Caco-2 (cell line): ENCODE measurements around the gene TRPM1. TPM values are rescaled to one million over a fixed set of nuclear protein-coding genes. Genes with fewer than 3 reads are reported as not detected.

Experiments
- BruUV-seq: library from RNA; stranded (reverse); fragments of 400-500 nt; replicated peaks from 2 replicates; lab custom pipeline; 2021; lab: Mats Ljungman, UMichigan
- CTCF ChIA-PET: fragments of 300-600 bp; sonication (Branson Sonifier 250); formaldehyde crosslinking; loops from one replicate; lab custom pipeline; 2022; ENCODE audit warnings: antibody characterized with exemption; lab: Charles Lee
- POLR2A ChIA-PET: fragments of 300-600 bp; sonication (Branson Sonifier 250); formaldehyde crosslinking; loops from one replicate; lab custom pipeline; 2022; ENCODE audit warnings: antibody characterized with exemption; lab: Charles Lee
- DNase-seq, 2 experiments: peaks; one replicate each; pipeline versions ENCODE4 v3.0.0 to v3.0.0-alpha.2; 2020 to 2022
- H3K27me3 ChIP-seq: replicated peaks from 2 replicates; pipeline ENCODE4 v1.6.0; 2011; ENCODE audit warnings: low read length; ENCODE audit not compliant: control insufficient read depth, insufficient read depth
- H3K36me3 ChIP-seq: 2 replicates; pipeline ENCODE4 v1.5.1; 2011; ENCODE audit warnings: low read length; ENCODE audit not compliant: control insufficient read depth, insufficient read depth
- H3K4me1 ChIP-seq: fragments of 250-450 bp; sonication (Bioruptor Pico); 2 replicates; pipeline ENCODE4 v1.5.1; 2020; ENCODE audit warnings: mild to moderate bottlenecking
- H3K4me3 ChIP-seq: 2 replicates; pipeline ENCODE4 v1.5.1; 2011; ENCODE audit warnings: low read depth, mild to moderate bottlenecking, control low read depth, low read length
- H3K9me3 ChIP-seq: fragments of 250-450 bp; sonication (Bioruptor Pico); 2 replicates; pipeline ENCODE4 v1.5.1; 2020; ENCODE audit warnings: mild to moderate bottlenecking, moderate library complexity
- H3K27ac Mint-ChIP-seq: one replicate; pipeline ENCODE4 v1.8.0; 2022; ENCODE audit warnings: mixed read lengths; ENCODE audit not compliant: unreplicated experiment
- H3K27me3 Mint-ChIP-seq: one replicate; pipeline ENCODE4 v1.8.0; 2022; ENCODE audit warnings: mixed read lengths; ENCODE audit not compliant: insufficient read depth, unreplicated experiment
- H3K36me3 Mint-ChIP-seq: one replicate; pipeline ENCODE4 v1.8.0; 2022; ENCODE audit warnings: mild to moderate bottlenecking, mixed read lengths; ENCODE audit not compliant: insufficient read depth, unreplicated experiment
- H3K4me1 Mint-ChIP-seq: one replicate; pipeline ENCODE4 v1.8.0; 2022; ENCODE audit warnings: low read depth, mixed read lengths; ENCODE audit not compliant: unreplicated experiment
- H3K4me3 Mint-ChIP-seq: one replicate; pipeline ENCODE4 v1.8.0; 2022; ENCODE audit warnings: mild to moderate bottlenecking, moderate library complexity, mixed read lengths; ENCODE audit not compliant: unreplicated experiment
- H3K9me3 Mint-ChIP-seq: one replicate; pipeline ENCODE4 v1.8.0; 2022; ENCODE audit warnings: mixed read lengths; ENCODE audit not compliant: unreplicated experiment
- CTCF ChIP-seq, 2 experiments: fragments of 200-600 bp in 1 of 2; IDR thresholded peaks; 1 replicate in 1 of 2; 2 replicates in 1 of 2; pipeline versions ENCODE4 v1.5.1 to v1.8.0; 2011 to 2022; ENCODE audit warnings: antibody characterized with exemption in 1 of 2, control low read depth in 1 of 2, inconsistent platforms in 1 of 2, low read depth in 1 of 2, low read length in 1 of 2, mild to moderate bottlenecking in 1 of 2, moderate library complexity in 1 of 2; ENCODE audit not compliant: insufficient read depth in 1 of 2, severe bottlenecking in 1 of 2, unreplicated experiment in 1 of 2
- intact Hi-C: fragments of 100-400 bp; cut with micrococcal nuclease; formaldehyde crosslinking; loops from one replicate; pipeline ENCODE4 v1.10.0; 2022; ENCODE audit not compliant: unreplicated experiment
- total RNA-seq: library from RNA; stranded (reverse); gene quantifications from 2 replicates; pipeline ENCODE4 v1.2.3, GENCODE V29; 2022

The TRPM1 gene
- total RNA-seq, 1 experiment from 2014 or later: not detected

GRCh38 chr15:31081056-31081455 lies 20.5 kb downstream of the TRPM1 start:
- peaks cover 19% of the 10 kb centered on the region for H3K4me1 Mint-ChIP-seq
- POLR2A ChIA-PET: no interaction called here
- TF ChIP-seq CTCF (IDR thresholded peaks at IDR 0.05; ENCODE audit: insufficient read depth in 1 of 2, low read depth in 1 of 2, low read length in 1 of 2, severe bottlenecking in 1 of 2, unreplicated experiment in 1 of 2): no peak
- H3K36me3 ChIP-seq: no peaks in the 10 kb centered on the region
- no peaks in the 10 kb centered on the region for H3K9me3 ChIP-seq
- H3K27me3 Mint-ChIP-seq: no peaks in the 10 kb centered on the region
- H3K9me3 Mint-ChIP-seq: no peaks in the 10 kb centered on the region
- no peak overlapping the region for H3K4me3 Mint-ChIP-seq
- no peak for DNase-seq
- no peaks in the 10 kb centered on the region for H3K36me3 Mint-ChIP-seq
- no peak overlapping the region for H3K27ac Mint-ChIP-seq
- CTCF ChIA-PET: no interaction called here
- no peaks in the 10 kb centered on the region for H3K27me3 ChIP-seq
- H3K4me1 ChIP-seq: peaks cover 10% of the 10 kb centered on the region
- no peak overlapping the region for H3K4me3 ChIP-seq
- intact Hi-C loops: no loop called here
- no TSS peak for BruUV-seq

DNA sequence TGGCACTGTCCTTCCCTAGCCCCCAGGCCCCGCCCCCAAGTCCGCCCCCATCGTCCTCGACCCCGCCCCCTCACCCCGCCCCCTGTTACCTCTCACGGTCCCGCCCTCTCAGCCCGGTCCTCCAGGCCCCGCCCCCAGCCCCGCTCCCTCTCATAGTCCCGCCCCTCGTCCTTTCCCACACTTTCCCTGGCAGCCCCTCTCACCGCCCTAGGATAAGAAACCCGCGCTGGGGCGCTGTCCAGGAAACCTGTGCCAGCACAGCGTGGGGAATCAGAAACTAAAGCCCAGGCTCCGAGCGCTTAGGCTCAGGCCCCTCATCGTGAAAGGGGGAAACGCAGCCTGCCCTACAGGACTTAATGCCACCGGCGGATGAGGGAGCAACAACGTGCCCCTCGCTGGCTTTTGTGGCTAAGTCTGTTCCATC lies 20.9 kb downstream of the TRPM1 start:
- H3K36me3 ChIP-seq: no peaks in the 10 kb centered on the region
- no peak for TF ChIP-seq CTCF (IDR thresholded peaks at IDR 0.05; ENCODE audit: insufficient read depth in 1 of 2, low read depth in 1 of 2, low read length in 1 of 2, severe bottlenecking in 1 of 2, unreplicated experiment in 1 of 2)
- H3K9me3 Mint-ChIP-seq: no peaks in the 10 kb centered on the region
- H3K4me1 Mint-ChIP-seq: peaks cover 19% of the 10 kb centered on the region
- BruUV-seq: no TSS peak
- no peaks in the 10 kb centered on the region for H3K27me3 ChIP-seq
- no peaks in the 10 kb centered on the region for H3K36me3 Mint-ChIP-seq
- CTCF ChIA-PET: no interaction called here
- POLR2A ChIA-PET: no interaction called here
- intact Hi-C loops: no loop called here
- peak in 1 of 2 experiments; percentile 20 for DNase-seq
- no peak overlapping the region for H3K4me3 Mint-ChIP-seq
- no peak overlapping the region for H3K4me3 ChIP-seq
- H3K27ac Mint-ChIP-seq: no peak overlapping the region
- no peaks in the 10 kb centered on the region for H3K27me3 Mint-ChIP-seq
- no peaks in the 10 kb centered on the region for H3K9me3 ChIP-seq
- H3K4me1 ChIP-seq: peaks cover 10% of the 10 kb centered on the region

- BruUV-seq: no TSS peak
- POLR2A ChIA-PET: no interaction called here
- Histone ChIP-seq H3K4me1 (peaks cover 10% of the 10 kb centered on the region), H3K4me3 (no peak overlapping the region), H3K27me3 (no peaks in the 10 kb centered on the region), H3K9me3 (no peaks in the 10 kb centered on the region), H3K36me3 (no peaks in the 10 kb centered on the region)
- no peak overlapping the region for H3K4me3 Mint-ChIP-seq
- intact Hi-C loops: no loop called here
- no peak for TF ChIP-seq CTCF (IDR thresholded peaks at IDR 0.05; ENCODE audit: insufficient read depth in 1 of 2, low read depth in 1 of 2, low read length in 1 of 2, severe bottlenecking in 1 of 2, unreplicated experiment in 1 of 2)
- H3K9me3 Mint-ChIP-seq: no peaks in the 10 kb centered on the region
- CTCF ChIA-PET: no interaction called here
- DNase-seq: no peak
- peaks cover 19% of the 10 kb centered on the region for H3K4me1 Mint-ChIP-seq
- no peak overlapping the region for H3K27ac Mint-ChIP-seq
- H3K36me3 Mint-ChIP-seq: no peaks in the 10 kb centered on the region
- no peaks in the 10 kb centered on the region for H3K27me3 Mint-ChIP-seq
These were observed 22.0 kb downstream of the TRPM1 start for GRCh38 chr15:31079519-31079918.
